GM12892 (cell line): ENCODE results near the gene EEF2K.

Experiments
- DNase-seq: peaks from one replicate; pipeline ENCODE4 v3.0.0; 2011; ENCODE audit not compliant: insufficient read length
- FAIRE-seq: peaks from 2 replicates; lab custom pipeline; 2011; peaks lifted over from hg19 to GRCh38; lab: Jason Lieb, UNC
- POLR2A ChIP-seq: IDR thresholded peaks from 2 replicates; pipeline ENCODE4 v1.6.1; 2011; ENCODE audit warnings: low read depth, low read length, control low read depth
- POLR2AphosphoS5 ChIP-seq: IDR thresholded peaks from 2 replicates; pipeline ENCODE4 v1.6.1; 2011; ENCODE audit warnings: low read depth, low read length, control low read depth
- TAF1 ChIP-seq: IDR thresholded peaks from 2 replicates; pipeline ENCODE4 v1.6.1; 2011; ENCODE audit warnings: low read depth, mild to moderate bottlenecking, control low read depth, low read length, borderline replicate concordance

The EEF2K gene

GRCh38 chr16:22217890-22218730, 12.0 kb downstream of the EEF2K start:
- TF ChIP-seq POLR2AphosphoS5 (0 out of 2 replicates have a peak, but pooled peaks have one; percentile 51), TAF1 (no peak), POLR2A (peak; percentile 51; the same call in 1 of the 2 replicates)
- DNase-seq (peak; percentile 63), FAIRE-seq (peak; percentile 92)

DNA sequence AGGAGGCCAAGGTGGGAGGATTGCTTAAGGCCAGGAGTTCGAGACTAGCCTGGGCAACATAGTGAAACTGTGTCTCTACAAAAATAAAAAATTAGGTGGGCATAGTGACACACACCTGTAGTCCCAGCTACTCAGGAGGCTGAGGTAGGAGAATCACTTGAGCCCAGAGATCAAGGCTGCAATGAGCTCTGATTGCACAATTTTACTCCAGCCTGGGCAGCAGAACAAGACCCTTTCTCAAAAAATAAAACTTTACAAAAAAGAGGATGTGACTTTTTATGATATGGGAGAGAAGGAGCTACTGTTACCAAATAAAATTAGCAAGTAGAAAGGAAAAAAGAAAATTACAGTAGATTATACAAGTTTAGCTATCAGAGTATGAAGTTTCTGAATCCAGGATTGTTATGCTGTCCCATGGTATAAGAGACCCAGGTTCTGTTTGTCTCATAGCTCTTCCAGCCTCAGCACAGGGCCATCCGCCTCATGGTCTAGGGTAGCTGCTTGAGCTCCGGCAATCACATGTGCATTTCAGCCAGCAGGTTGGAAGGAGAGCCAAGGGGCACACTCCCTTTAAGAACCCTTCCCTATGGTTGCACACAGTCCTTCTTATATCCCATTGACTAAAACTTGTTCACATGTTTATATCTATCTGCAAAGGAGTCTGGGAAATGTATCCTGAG, 13.5 kb downstream of the EEF2K start:
- TF ChIP-seq POLR2AphosphoS5 (no peak), TAF1 (no peak), POLR2A (no peak)
- FAIRE-seq: no peak
- no peak for DNase-seq

DNA sequence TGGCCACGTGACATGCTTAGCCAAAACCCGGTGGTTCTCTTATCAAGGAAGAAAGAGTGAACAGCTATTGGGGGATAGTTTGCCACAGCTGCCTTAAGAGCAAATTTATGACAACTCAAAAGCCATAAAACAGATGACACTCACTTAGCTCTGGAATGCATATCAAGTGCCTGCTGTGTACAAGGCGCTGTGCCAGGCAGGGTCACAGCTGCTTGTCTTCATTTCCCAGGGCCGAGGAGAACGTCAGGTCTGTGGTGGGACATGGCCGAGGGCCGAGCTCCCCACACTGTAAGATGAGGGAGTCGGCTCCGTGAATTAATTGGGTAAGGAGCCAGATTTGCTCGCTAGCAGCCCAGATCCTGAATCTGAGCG, 14.0 kb downstream of the EEF2K start:
- FAIRE-seq (no peak), DNase-seq (no peak)
- TF ChIP-seq POLR2A (no peak), POLR2AphosphoS5 (no peak), TAF1 (no peak)

DNA sequence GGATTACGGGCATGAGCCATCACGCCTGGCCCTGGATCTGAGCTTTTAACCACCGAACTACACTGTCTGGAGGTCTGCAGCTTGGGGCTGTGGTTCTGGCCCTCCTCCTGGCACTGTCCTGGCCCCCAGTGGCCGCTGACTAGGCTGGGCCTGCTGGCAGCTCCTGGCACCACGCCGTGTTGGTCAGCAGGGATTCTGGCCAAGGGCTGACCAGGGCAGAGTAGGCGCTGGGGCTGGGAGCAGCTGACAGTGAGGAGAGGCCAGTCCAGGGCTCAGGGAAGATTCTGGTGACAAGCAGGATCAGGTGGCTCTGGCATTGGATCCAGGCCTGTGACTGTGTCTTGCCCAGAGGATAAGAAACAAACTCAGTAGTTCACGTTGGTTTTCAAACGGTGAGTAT, 14.6 kb downstream of the EEF2K start:
- FAIRE-seq (no peak), DNase-seq (no peak)
- TF ChIP-seq POLR2AphosphoS5 (no peak), TAF1 (no peak), POLR2A (no peak)

DNA sequence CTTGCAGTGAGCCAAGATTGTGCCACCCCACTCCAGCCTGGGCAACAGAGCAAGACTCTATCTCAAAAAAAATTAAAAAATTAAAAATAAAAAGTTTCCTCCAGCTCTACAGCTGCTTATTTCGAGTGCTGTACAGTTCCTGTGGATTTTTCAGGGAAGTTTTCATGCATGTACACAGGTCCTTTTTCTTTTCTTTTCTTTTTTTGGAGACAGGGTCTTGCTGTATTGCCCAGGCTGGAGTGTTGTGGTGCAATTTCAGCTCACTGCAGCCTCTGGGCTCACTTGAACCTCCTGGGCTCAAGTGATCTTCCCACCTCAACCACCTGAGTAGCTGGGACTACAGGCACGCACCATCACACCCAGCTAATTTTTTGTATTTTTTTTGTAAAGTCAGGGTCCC, 15.9 kb downstream of the EEF2K start:
- TF ChIP-seq POLR2AphosphoS5: no peak
- TF ChIP-seq POLR2A: no peak
- no peak for TF ChIP-seq TAF1
- FAIRE-seq (no peak), DNase-seq (no peak)

DNA sequence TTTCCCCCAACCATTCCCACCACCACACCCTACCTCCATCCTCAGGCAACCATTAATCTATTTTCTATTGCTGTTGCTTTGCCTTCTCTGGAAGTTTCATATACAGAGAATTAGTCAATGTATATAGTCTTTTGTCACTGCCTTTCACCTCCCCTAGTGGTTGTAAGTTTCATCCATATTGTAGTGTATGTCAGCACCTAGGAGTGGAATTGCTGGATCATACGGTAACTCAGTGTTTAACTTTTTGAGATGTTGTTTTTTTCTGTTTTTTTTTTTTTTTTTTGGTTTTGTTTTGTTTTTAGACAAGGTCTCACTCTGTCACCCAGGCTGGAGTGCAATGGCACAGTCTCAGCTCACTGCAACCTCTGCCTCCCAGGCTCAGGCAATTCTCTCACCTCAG, 16.9 kb downstream of the EEF2K start:
- FAIRE-seq: no peak
- DNase-seq: no peak
- TF ChIP-seq POLR2A (no peak), POLR2AphosphoS5 (no peak), TAF1 (no peak)

DNA sequence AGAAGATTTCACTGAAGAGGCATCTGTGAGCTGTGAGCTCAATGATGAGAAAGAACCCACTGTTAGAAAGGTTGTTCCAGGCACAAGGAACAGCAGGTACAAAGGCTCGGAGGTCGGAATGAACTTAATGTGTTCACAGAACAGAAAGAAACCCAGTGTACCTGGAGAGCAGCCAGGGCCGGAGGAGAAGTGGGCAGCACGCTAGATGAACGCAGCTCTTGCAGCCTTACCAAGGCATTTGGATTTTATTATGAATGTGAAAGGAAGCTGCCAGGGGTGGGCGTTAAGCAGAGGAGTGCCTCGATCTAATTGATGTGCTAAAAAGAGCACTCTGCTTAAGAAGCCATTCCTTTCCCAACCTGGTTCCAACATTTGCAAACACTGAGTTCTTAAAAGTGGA, 19.0 kb downstream of the EEF2K start:
- DNase-seq (no peak), FAIRE-seq (no peak)
- no peak for TF ChIP-seq POLR2AphosphoS5
- TF ChIP-seq POLR2A: no peak
- TF ChIP-seq TAF1: no peak

GRCh38 chr16:22229889-22230288, 23.8 kb downstream of the EEF2K start:
- FAIRE-seq: no peak
- no peak for DNase-seq
- TF ChIP-seq POLR2AphosphoS5 (no peak), POLR2A (no peak), TAF1 (no peak)

GRCh38 chr16:22232277-22233036, 26.4 kb downstream of the EEF2K start:
- no peak for DNase-seq
- FAIRE-seq: no peak
- TF ChIP-seq POLR2AphosphoS5: no peak
- no peak for TF ChIP-seq POLR2A
- no peak for TF ChIP-seq TAF1

- TF ChIP-seq POLR2AphosphoS5 (no peak), TAF1 (no peak), POLR2A (no peak)
- DNase-seq (no peak), FAIRE-seq (no peak)
These were observed 26.9 kb downstream of the EEF2K start for GRCh38 chr16:22233037-22233372.
